HG02588 (cell line): Measurements from ENCODE around the gene VCAN.

ENCODE experiments used
- ATAC-seq: cut with Tn5 transposase; IDR thresholded peaks from one replicate; pipeline ENCODE4 v1.9.1; 2021; ENCODE audit warnings: mild to moderate bottlenecking, moderate library complexity; ENCODE audit not compliant: unreplicated experiment

Gene VCAN

GRCh38 chr5:83559118-83559785 lies 87.7 kb downstream of the VCAN start:
- ATAC-seq = no peak

GRCh38 chr5:83562071-83562606 lies 90.6 kb downstream of the VCAN start:
- no peak for ATAC-seq

GRCh38 chr5:83562791-83563557 lies 91.4 kb downstream of the VCAN start:
- ATAC-seq = no peak

GRCh38 chr5:83563631-83564030 lies 92.1 kb downstream of the VCAN start:
- ATAC-seq = no peak

DNA sequence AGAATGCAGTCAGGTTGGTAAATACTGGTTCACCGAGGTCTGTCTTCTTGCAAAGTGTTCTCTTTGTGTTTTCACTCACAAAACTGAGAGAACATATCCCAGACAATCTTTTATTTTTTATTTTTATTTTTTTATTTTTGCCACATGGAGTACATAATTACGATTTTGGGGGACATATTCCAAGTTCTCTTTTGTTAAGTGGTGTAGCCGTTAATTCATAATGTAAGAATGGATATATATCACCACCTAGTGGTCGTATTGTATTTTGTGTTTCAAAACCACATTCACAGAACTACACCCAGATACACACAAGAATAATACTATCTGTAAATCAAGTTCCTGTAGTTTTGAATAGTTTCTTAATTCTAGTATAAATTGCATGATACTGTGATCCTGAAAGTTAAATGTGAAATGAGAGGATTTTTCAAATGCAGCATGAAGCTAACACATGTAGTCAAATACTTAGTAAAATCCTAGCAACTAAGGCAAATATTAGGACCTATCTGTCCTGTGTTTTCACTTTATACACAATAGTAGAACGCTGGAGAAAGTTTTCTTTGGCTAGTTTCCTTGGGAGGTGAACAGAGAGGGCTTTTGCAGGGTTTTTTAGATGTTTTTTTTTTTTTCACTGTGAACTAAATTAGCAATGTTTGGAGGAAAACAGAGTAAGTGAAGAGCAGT lies 92.7 kb downstream of the VCAN start:
- no peak for ATAC-seq

GRCh38 chr5:83567741-83568140 lies 96.2 kb downstream of the VCAN start:
- ATAC-seq = no peak

DNA sequence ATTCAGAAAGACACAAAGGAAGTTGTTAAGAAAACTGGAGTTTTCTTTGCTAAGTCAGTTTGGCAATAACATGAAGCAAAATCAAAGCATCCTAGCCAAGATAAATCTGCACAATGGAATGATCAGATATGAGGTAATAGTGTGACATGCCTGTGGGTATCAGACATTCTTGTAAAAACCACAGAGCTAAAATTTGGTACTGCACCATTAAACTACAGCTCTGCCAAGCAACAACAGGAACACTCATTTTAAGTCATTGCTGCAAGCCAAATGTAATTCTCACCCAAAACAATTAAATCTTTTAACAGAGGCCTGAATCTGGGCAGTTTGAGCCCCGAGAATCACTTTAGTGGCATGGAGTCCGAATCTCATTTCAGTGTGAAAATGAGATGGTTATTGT lies 96.6 kb downstream of the VCAN start:
- no peak for ATAC-seq

- no peak for ATAC-seq
Observed at GRCh38 chr5:83570916-83571315, 99.4 kb downstream of the VCAN start.

GRCh38 chr5:83572271-83572670 lies 100.7 kb downstream of the VCAN start:
- ATAC-seq = no peak

DNA sequence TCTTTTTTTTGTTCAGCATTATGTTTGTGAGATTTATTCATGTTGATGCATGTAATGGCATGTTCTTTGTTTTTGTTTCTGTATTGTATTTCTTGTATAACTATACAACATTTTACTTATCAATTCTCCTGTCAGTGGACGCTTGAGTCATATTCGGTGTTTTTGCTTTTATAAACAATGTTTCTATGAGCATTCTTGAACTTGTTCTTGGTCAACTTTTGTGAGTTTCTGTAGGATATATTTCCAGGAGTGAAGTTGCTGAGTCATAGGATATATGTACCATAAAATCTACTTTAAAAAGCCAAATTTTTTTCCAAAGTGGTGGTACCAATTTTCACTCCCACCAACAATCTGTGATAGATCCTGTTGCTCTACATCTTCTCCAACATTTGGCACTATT lies 104.8 kb downstream of the VCAN start:
- ATAC-seq = no peak

- no peak for ATAC-seq
Observed at GRCh38 chr5:83577036-83577636, 105.6 kb downstream of the VCAN start.

DNA sequence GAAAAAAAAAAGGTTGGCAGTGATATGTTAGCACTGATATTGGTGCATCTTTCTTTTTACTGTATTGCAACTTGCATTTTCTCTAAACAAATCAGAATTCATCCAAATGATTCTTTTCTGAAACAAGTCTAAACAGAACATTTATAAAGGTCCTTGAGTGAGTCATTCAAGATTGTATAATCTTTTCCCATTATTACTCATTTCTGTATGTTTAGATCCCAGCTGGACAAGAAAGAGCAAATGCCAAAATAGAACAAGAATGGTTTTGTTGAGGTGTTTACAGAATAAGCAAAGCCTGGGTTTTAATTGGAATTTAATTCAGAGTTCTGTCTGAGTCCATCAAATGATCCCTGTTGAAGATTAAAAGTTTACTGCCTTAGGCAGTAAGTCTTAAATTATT lies 112.3 kb downstream of the VCAN start:
- ATAC-seq = no peak

DNA sequence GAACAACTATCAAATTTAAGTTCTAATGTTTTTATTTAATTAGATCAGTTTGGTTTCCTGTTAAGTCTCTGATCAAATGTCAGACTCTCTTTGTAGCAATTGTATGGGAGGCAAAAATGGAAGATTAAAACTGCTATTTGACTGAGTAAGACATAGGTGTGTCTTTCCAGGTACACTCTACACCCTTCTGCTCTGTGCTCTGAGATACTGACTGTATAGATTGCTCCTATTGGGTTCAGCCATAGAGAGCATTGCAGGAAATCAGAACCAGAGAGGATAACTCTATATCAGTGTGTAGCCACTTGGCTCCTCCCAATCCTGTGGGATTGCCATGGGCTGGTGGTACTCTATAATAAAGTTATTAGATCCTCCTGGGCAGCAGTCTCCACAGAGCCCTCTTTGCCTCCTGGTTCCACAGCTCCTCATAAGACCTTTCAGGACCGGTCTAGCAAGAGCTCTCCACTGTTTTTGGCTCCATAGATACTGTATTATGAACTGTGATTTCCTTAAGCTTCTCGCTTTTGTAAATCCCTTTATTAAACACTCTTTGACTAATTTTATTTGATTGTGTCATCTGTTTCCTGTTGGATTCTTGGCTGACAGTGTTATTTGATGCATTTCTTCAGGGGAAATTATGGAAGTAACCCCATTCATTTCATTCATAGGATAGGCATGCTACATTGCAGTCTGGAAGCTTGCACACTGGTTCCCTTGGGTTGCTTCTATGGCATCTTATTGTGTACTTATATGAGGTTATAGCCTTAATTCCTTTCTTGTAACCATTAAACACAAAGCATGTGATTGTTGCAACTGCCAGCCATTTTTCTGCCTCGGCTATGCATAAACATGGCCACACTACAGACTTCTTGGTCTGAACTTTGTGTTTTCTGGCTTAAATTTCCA lies 115.6 kb downstream of the VCAN start:
- ATAC-seq = no peak

DNA sequence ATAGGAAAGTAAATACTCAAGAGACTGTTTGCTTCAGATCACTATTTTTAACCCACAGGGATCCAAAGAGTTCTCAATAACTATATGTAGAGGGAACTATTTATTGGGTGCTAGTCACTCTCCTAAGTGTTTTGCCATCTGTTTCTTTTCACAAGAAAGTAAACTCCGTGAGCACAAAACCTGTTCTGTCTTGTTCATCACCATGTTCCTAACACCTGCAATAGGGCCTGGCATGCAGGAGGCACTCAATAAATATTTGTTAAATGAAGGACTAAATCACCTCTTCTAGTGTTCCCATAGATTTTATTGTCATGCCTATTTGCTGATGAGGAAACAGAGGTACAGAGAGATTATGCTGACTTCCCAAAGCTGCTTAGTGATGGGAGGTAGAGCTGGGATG lies 118.2 kb downstream of the VCAN start:
- no peak for ATAC-seq

DNA sequence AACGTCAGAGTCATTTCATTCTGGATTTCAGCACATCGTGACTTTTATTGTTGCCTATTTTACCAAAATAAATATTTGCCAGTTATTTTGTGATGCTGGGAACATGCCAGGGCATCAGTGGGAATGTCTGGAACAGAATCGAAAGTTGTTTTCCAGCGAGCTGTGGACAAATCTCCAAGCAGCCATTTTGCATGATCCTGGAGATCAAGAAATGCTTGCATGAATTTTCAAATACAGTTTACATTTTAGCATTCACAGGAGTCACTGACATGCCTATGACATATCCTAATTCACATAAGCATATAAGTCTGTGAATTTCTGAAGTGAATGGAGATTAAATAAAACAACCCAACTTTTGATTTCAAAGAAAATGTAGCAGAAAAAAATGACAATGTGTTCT lies 119.4 kb downstream of the VCAN start:
- no peak for ATAC-seq

GRCh38 chr5:83595217-83595616 lies 123.7 kb downstream of the VCAN start:
- ATAC-seq = no peak

- ATAC-seq = no peak
Observed at GRCh38 chr5:83608122-83608521, 136.6 kb downstream of the VCAN start.

DNA sequence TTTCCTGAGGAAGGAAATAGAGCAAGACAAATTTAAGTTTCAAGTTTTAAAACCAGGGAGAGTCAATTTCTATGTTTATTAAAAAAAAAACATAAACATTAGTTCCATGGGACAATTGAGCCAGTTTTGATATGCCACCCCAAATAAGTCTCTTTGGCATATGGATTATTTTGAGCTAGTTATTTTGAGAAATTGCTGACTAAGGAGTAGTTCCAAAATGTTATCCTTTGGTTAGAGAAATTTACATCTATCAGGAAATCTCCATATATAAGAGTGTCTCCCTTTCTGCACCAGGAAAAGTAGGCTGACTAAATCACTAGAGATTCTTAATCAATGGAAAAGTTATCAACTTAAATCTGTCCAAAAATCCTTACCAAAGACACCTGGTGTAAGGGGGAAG lies 143.3 kb downstream of the VCAN start:
- ATAC-seq = no peak

DNA sequence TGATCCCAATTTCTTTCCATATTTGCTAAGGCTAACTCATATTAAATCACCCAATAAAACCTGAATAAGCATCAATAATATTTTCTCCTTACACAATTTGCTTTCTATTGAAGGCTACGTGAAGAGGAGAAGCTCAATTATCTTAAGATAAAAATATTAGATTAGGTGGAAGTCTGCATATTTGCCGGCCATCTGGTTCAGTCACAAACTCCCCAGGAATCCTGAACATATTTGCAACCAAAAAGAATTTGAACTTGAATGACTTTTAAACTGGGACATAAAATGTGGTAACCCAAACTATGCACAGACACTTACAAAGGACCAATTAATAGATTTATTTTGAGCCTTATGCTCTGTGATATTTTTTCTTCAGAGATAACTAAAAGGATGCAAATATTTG lies 156.8 kb downstream of the VCAN start:
- ATAC-seq = no peak
